ENCODE results near the gene TMEM74B. TPM values are rescaled to one million over a fixed set of nuclear protein-coding genes. Genes with fewer than 3 reads are reported as not detected.
"Not testable (repeated sequence)": the region's sequence is repeated elsewhere in the genome, so short reads cannot be mapped to it uniquely, and the experiment has no call there.

The TMEM74B gene
- total RNA-seq (0.47 TPM), polyA plus RNA-seq (1.3 TPM)
- long read RNA-seq, donor 1, result 0 reads
- long read RNA-seq, donor 2, partial matches to known transcripts, result 0 of 1 reads
- long read RNA-seq, donor 2, other reads (novel, unspliced or antisense), result 0 of 1 reads
- long read RNA-seq, donor 3, partial matches to known transcripts, result 0 of 1 reads
- long read RNA-seq, donor 3, other reads (novel, unspliced or antisense), result 0 of 1 reads
- long read RNA-seq, donor 4, partial matches to known transcripts, result 0 of 1 reads
- long read RNA-seq, donor 4, other reads (novel, unspliced or antisense), result 0 of 1 reads
- long read RNA-seq, donor 5, partial matches to known transcripts, result 0 of 1 reads
- long read RNA-seq, donor 5, other reads (novel, unspliced or antisense), result 0 of 1 reads
- long read RNA-seq, donor 6, result 0 reads
- long read RNA-seq, donor 7, result 0 reads
- long read RNA-seq, donor 8, result 0 reads
- long read RNA-seq, donor 9, result 0 reads
- long read RNA-seq, donor 10, result 0 reads

DNA sequence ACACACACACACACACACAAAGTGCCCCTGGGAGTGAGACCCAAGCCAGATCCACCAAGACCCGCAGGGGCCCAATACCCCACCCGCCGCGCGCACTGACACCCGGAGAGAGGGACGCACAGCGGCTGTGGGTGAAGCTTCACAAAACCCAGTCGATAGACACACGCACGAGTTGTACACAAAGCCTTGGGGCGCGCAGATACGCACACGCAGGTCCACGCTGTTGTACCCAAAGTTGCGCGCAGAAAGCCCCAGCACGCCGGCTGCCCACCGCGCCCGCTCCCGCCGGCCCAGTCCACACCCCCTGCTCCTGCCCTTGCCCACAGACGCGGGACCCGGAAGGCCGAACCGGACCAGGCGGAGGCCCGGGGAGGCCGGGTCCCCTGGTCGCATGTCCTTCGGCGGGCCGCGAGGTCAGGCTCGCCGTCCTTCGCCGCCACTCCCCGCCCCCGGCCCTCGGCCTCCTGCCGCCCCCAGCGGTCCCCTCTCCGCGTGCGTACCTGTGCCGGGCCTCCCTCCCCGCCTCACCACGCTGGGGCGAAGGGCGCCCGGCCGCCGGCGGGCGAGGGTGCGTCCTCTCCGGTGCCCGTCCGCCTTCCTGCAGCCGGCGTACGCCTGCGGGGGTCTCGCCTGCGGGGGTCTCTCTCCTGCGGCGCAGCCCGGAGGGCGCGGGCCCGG, at the start of gene TMEM74B:
Gene TMEM74B (minus strand): TSS at position 344 of the 678 bp plus-strand sequence. CDS start 1,180 bp downstream, outside the sequence.
- Histone ChIP-seq H3K4me3 (ENCODE audit: low read length in 2 of 2) (peak within 1 kb of the TSS in 1 of 2 donors; percentile 38), H3K36me3 (ENCODE audit: control insufficient read depth in 2 of 2, insufficient read depth in 2 of 2, low read length in 1 of 2) (no peaks in the 10 kb centered on the region), H3K27me3 (ENCODE audit: control insufficient read depth in 2 of 2, insufficient read depth in 1 of 2, low read length in 1 of 2) (peaks cover 37 to 59% of the 10 kb centered on the region in 2 donors), H3K4me1 (ENCODE audit: control insufficient read depth in 2 of 2, insufficient read depth in 2 of 2, low read length in 2 of 2) (no peaks in the 10 kb centered on the region), H3K9me3 (ENCODE audit: control insufficient read depth in 2 of 2, insufficient read depth in 1 of 2, low read length in 1 of 2) (no peaks in the 10 kb centered on the region), H3K27ac (ENCODE audit: low read depth in 1 of 2, low read length in 1 of 2) (no peak within 1 kb of the TSS)
- no peak for DNase-seq (ENCODE audit: low read depth in 6 of 9, low spot score in 9 of 9)
- WGBS, result 5% methylated on average over 76 of the region's 76 CpGs

DNA sequence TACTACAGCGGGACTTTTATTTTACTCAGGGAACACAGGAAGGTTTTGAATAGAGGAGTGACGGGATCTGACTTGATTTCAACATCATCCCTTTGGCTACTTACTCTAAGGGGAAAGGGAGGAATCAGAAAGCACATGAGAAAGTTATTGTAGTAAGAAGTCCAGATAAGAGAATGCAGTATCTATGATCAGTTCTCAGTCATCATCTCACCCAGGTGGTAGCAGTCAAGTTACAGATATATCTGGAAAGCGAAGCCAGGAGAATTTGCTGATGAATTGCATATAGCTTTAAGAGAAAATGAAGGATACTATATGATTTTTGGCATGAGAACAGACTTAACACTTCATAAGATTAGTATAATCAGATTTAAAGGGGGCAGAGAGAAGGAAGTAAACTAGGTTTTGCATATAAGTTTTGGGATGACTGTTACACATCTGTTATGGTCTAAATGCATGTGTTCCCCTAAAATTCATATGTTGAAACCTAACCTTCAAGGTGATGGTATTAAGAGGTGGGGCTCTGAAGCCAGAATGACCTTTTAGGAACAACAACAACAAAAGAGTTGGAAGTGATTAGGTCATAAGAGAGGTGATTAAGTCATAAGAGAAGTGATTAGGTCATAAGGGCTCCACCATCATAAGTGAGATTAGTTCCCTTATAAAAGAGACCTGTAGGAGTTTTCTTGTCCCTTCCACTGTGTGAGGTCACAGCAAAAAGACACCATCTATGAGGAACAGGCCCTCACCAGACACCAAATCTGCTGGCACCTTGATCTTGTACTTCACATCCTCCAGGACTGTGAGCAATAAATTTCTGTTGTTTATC, 47.7 kb upstream of the TMEM74B start:
- Histone ChIP-seq H3K36me3 (ENCODE audit: control insufficient read depth in 2 of 2, insufficient read depth in 2 of 2, low read length in 1 of 2) (no peaks in the 10 kb centered on the region), H3K4me1 (ENCODE audit: control insufficient read depth in 2 of 2, insufficient read depth in 2 of 2, low read length in 2 of 2) (no peaks in the 10 kb centered on the region), H3K27ac (ENCODE audit: low read depth in 1 of 2, low read length in 1 of 2) (no peak overlapping the region), H3K9me3 (ENCODE audit: control insufficient read depth in 2 of 2, insufficient read depth in 1 of 2, low read length in 1 of 2) (no peaks in the 10 kb centered on the region), H3K27me3 (ENCODE audit: control insufficient read depth in 2 of 2, insufficient read depth in 1 of 2, low read length in 1 of 2) (peaks cover 4 to 20% of the 10 kb centered on the region in 2 donors), H3K4me3 (ENCODE audit: low read length in 2 of 2) (no peak overlapping the region)
- 96% methylated on average over 3 of the region's 3 CpGs for WGBS
- DNase-seq (ENCODE audit: low read depth in 6 of 9, low spot score in 9 of 9), result no peak

DNA sequence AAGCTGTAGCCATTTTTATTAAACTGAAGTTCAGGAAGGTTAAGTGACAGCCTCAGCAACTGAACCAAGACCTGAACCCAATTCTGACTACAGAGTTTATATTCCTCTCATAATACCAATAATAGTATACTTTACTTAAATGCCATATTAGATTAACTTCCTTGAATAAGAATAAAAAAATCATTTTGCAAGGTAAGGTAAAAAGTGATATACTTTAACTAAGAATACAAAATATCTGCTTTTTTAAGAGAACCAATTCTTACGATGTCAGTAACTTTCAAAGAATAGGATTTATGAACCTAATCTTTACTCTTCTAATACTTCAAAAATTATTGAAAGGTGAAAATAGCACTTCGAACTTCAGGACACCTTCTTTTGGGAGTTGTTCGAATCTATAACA, 44.8 kb upstream of the TMEM74B start:
- Histone ChIP-seq H3K36me3 (ENCODE audit: control insufficient read depth in 2 of 2, insufficient read depth in 2 of 2, low read length in 1 of 2) (no peaks in the 10 kb centered on the region), H3K27me3 (ENCODE audit: control insufficient read depth in 2 of 2, insufficient read depth in 1 of 2, low read length in 1 of 2) (peaks cover 13 to 44% of the 10 kb centered on the region in 2 donors), H3K27ac (ENCODE audit: low read depth in 1 of 2, low read length in 1 of 2) (no peak overlapping the region), H3K9me3 (ENCODE audit: control insufficient read depth in 2 of 2, insufficient read depth in 1 of 2, low read length in 1 of 2) (peaks cover 0 to 1% of the 10 kb centered on the region in 2 donors), H3K4me3 (ENCODE audit: low read length in 2 of 2) (no peak overlapping the region), H3K4me1 (ENCODE audit: control insufficient read depth in 2 of 2, insufficient read depth in 2 of 2, low read length in 2 of 2) (peaks cover 7 to 9% of the 10 kb centered on the region in 2 donors)
- 93% methylated on average over 3 of the region's 3 CpGs for WGBS
- no peak for DNase-seq (ENCODE audit: low read depth in 6 of 9, low spot score in 9 of 9)

DNA sequence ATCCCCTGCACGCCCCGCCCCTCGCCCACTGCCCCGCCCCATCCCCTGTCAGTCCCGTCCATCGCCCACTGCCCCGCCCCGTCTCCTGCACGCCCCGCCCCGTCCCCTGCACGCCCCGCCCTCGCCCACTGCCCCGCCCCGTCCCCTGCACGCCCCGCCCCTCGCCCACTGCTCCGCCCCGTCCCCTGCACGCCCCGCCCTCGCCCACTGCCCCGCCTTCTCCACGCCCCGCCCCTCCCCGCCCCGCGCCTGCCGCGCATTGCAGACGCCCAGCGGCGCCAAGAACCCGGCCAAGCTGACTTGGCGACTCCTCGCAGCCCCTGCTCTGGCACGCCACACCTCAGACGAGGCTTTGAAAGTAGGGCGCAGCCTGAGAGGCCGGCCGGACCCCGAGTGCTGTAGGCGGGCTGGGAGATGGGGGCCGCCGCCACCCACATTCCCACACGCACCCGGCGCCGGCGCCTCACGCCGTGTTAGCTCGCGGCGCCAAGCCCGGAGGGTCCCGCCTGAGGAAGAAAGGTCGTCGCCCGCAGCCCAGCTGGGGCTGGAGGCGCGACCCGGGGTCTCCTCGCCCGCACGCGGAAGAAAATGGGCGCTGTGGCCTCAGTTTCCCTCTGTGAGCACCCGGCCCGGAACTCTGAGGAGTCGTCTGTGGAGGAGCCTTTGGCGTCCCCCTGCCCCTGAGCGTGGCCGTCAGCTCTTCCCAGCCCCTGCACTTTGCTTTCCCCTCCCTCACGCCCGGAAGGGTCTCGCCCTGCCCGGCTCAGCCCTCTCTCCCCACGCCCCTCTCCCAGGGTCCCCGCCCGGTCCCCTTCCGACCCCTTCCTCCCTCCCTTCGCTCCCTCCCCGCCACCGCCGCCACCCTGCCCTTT, 41.2 kb upstream of the TMEM74B start, which contains the start of gene RAD21L1:
Gene RAD21L1 (plus strand): TSS at position 262 of the 872 bp plus-strand sequence. CDS start 2,410 bp downstream, outside the sequence.
- no peaks in the 10 kb centered on the region for H3K36me3 ChIP-seq (ENCODE audit: control insufficient read depth in 2 of 2, insufficient read depth in 2 of 2, low read length in 1 of 2)
- H3K4me1 ChIP-seq (ENCODE audit: control insufficient read depth in 2 of 2, insufficient read depth in 2 of 2, low read length in 2 of 2), result peaks cover 7 to 9% of the 10 kb centered on the region in 2 donors
- peaks cover 13 to 49% of the 10 kb centered on the region in 2 donors for H3K27me3 ChIP-seq (ENCODE audit: control insufficient read depth in 2 of 2, insufficient read depth in 1 of 2, low read length in 1 of 2)
- DNase-seq (ENCODE audit: low read depth in 6 of 9, low spot score in 9 of 9), result peak in 3 of 9 donors; percentile 26 to 44 (median 33)
- 2% methylated on average over 88 of the region's 88 CpGs for WGBS
- H3K4me3 ChIP-seq (ENCODE audit: low read length in 2 of 2), result peak within 1 kb of the TSS; percentile 41 to 59
- H3K9me3 ChIP-seq (ENCODE audit: control insufficient read depth in 2 of 2, insufficient read depth in 1 of 2, low read length in 1 of 2), result peaks cover 0 to 1% of the 10 kb centered on the region in 2 donors
- no peak within 1 kb of the TSS for H3K27ac ChIP-seq (ENCODE audit: low read depth in 1 of 2, low read length in 1 of 2)

DNA sequence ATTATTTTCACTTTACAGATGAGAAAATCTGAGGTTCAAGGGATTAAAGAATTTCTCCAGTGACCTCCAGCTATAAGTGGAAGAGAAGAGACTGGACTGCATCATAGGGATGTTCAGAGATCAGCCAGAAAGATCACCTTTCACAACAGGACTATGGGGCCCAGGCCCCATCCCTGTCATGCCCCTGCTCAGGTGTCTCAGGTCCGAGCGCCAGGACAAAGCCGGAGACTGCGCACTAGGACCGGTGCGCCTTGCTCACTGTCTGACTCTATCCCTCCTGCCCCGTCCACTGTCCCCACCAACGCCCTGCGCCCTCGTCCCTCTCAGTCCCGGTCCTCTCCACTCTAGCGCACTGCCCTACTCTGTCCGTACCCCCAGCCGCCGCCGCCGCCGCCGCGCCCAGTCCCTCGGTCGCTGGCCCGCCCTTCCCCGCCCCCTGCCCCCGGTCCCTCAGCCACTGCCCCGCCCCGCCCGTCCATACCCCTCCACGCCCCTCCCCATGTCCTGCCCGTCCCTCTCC, 40.5 kb upstream of the TMEM74B start:
- no peak overlapping the region for H3K27ac ChIP-seq (ENCODE audit: low read depth in 1 of 2, low read length in 1 of 2)
- H3K36me3 ChIP-seq (ENCODE audit: control insufficient read depth in 2 of 2, insufficient read depth in 2 of 2, low read length in 1 of 2), result no peaks in the 10 kb centered on the region
- H3K4me3 ChIP-seq (ENCODE audit: low read length in 2 of 2), result peak overlapping the region in 1 of 2 donors; percentile 59
- H3K4me1 ChIP-seq (ENCODE audit: control insufficient read depth in 2 of 2, insufficient read depth in 2 of 2, low read length in 2 of 2), result peaks cover 7 to 9% of the 10 kb centered on the region in 2 donors
- no peak for DNase-seq (ENCODE audit: low read depth in 6 of 9, low spot score in 9 of 9)
- H3K27me3 ChIP-seq (ENCODE audit: control insufficient read depth in 2 of 2, insufficient read depth in 1 of 2, low read length in 1 of 2), result peaks cover 13 to 49% of the 10 kb centered on the region in 2 donors
- 11% methylated on average over 30 of the region's 30 CpGs for WGBS
- H3K9me3 ChIP-seq (ENCODE audit: control insufficient read depth in 2 of 2, insufficient read depth in 1 of 2, low read length in 1 of 2), result peaks cover 0 to 1% of the 10 kb centered on the region in 2 donors

DNA sequence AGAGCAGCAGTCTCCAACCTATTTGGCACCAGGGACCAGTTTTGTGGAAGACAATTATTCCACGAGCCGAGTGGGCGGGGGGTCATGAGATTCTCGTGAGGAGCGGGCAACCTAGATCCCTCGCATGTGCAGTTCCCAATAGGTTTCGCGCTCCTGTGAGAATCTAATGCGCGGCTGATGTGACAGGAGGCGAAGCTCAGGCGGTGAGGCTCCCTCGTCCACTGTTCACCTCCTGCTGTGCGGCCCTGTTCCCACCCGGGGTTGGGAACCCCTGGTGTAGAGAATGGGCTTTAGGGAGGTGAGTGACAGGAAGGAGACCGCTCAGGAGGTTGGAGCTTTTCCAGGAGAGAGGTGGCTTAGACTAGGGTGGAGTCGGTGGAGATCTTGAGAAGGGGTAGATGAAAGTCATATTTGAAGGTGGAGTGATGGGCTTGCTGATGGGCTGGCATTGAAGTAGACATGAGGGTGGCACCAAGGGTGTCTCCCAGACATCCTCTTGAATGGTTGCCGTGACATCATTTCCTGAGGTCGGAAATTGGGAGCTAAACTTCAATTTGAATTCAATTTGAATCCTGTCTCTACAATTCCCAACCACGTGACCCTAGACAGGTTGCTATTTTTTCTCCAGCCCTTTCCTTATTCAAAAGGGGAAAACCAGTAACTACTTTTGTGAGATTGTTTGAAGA, 39.6 kb upstream of the TMEM74B start:
- H3K4me1 ChIP-seq (ENCODE audit: control insufficient read depth in 2 of 2, insufficient read depth in 2 of 2, low read length in 2 of 2), result peaks cover 7 to 9% of the 10 kb centered on the region in 2 donors
- no peak for DNase-seq (ENCODE audit: low read depth in 6 of 9, low spot score in 9 of 9)
- H3K4me3 ChIP-seq (ENCODE audit: low read length in 2 of 2), result no peak overlapping the region
- 92% methylated on average over 20 of the region's 20 CpGs for WGBS
- H3K27ac ChIP-seq (ENCODE audit: low read depth in 1 of 2, low read length in 1 of 2), result no peak overlapping the region
- peaks cover 13 to 47% of the 10 kb centered on the region in 2 donors for H3K27me3 ChIP-seq (ENCODE audit: control insufficient read depth in 2 of 2, insufficient read depth in 1 of 2, low read length in 1 of 2)
- H3K36me3 ChIP-seq (ENCODE audit: control insufficient read depth in 2 of 2, insufficient read depth in 2 of 2, low read length in 1 of 2), result no peaks in the 10 kb centered on the region
- H3K9me3 ChIP-seq (ENCODE audit: control insufficient read depth in 2 of 2, insufficient read depth in 1 of 2, low read length in 1 of 2), result peaks cover 0 to 1% of the 10 kb centered on the region in 2 donors

DNA sequence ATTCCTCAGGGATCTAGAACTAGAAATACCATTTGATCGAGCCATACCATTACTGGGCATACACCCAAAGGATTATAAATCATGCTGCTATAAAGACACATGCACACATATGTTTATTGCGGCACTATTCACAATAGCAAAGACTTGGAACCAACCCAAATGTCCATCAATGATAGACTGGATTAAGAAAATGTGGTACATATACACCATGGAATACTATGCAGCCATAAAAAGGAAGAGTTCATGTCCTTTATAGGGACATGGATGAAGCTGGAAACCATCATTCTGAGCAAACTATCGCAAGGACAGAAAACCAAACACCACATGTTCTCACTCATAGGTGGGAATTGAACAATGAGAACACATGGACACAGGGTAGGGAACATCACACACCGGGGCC, 38.0 kb upstream of the TMEM74B start:
- peaks cover 11 to 33% of the 10 kb centered on the region in 2 donors for H3K27me3 ChIP-seq (ENCODE audit: control insufficient read depth in 2 of 2, insufficient read depth in 1 of 2, low read length in 1 of 2)
- H3K9me3 ChIP-seq (ENCODE audit: control insufficient read depth in 2 of 2, insufficient read depth in 1 of 2, low read length in 1 of 2); H3K36me3 ChIP-seq (ENCODE audit: control insufficient read depth in 2 of 2, insufficient read depth in 2 of 2, low read length in 1 of 2); DNase-seq (ENCODE audit: low read depth in 6 of 9, low spot score in 9 of 9); H3K4me1 ChIP-seq (ENCODE audit: control insufficient read depth in 2 of 2, insufficient read depth in 2 of 2, low read length in 2 of 2); H3K27ac ChIP-seq (ENCODE audit: low read depth in 1 of 2, low read length in 1 of 2); H3K4me3 ChIP-seq (ENCODE audit: low read length in 2 of 2): not testable (repeated sequence)
- 95% methylated on average over 4 of the region's 4 CpGs for WGBS
